HepG2 (cell line): ENCODE results near the gene TATDN2. TPM values are rescaled to one million over a fixed set of nuclear protein-coding genes. Genes with fewer than 3 reads are reported as not detected.

Experiments used
- ATAC-seq: fragments of 200-7000 bp; cut with Tn5 transposase; 3 replicates; pipeline ENCODE4 v1.9.1; 2020; ENCODE audit warnings: mild to moderate bottlenecking, moderate library complexity
- BruUV-seq: library from RNA; stranded (reverse); fragments of 400-500 nt; replicated peaks from 2 replicates; lab custom pipeline; 2021; lab: Mats Ljungman, UMichigan
- CTCF ChIA-PET: fragments of 300-600 bp; formaldehyde crosslinking; extraction: SDS; loops from one replicate; lab custom pipeline; 2021; ENCODE audit warnings: low total read pairs, inconsistent platforms, low intra/inter-chr PET ratio; lab: Yijun Ruan, JAX
- POLR2A ChIA-PET: fragments of 350-600 bp; sonication (Branson Sonifier 250); formaldehyde crosslinking; loops from one replicate; lab custom pipeline; 2020; ENCODE audit warnings: antibody characterized with exemption, inconsistent platforms; lab: Yijun Ruan, JAX
- DNase-seq: peaks from one replicate; pipeline ENCODE4 v3.0.0-alpha.2; 2015; ENCODE audit warnings: low spot score
- FAIRE-seq: peaks from 3 replicates; lab custom pipeline; 2011; peaks lifted over from hg19 to GRCh38; lab: Jason Lieb, UNC
- H2AFZ ChIP-seq: one replicate; pipeline ENCODE4 v1.6.1; 2011; ENCODE audit warnings: low read length, inconsistent platforms
- H3K27ac ChIP-seq: fragments of 300-600 bp; 3 replicates; pipeline ENCODE4 v1.8.0; 2011; ENCODE audit warnings: mixed run types, mild to moderate bottlenecking, mixed read lengths, low read length, inconsistent platforms; ENCODE audit not compliant: insufficient read depth; ENCODE audit errors: extremely low read length
- H3K27me3 ChIP-seq, 2 experiments: fragments of 200-600 bp in 1 of 2; 2 replicates in 1 of 2; 3 replicates in 1 of 2; pipeline versions ENCODE4 v1.6.0 to v1.8.0; 2011; ENCODE audit warnings: low read length in 2 of 2, mild to moderate bottlenecking in 2 of 2, moderate library complexity in 2 of 2, inconsistent platforms in 1 of 2; ENCODE audit not compliant: insufficient read depth in 2 of 2, control insufficient read depth in 1 of 2
- H3K36me3 ChIP-seq, 2 experiments: fragments of 200-600 bp in 1 of 2; replicated peaks in 1 of 2; 2 replicates in 1 of 2; 3 replicates in 1 of 2; pipeline versions ENCODE4 v1.5.1 to v1.8.0; 2011; ENCODE audit warnings: low read length in 2 of 2, inconsistent platforms in 1 of 2; ENCODE audit not compliant: insufficient read depth in 2 of 2, control insufficient read depth in 1 of 2
- H3K4me1 ChIP-seq: 2 replicates; pipeline ENCODE4 v1.5.1; 2012; ENCODE audit warnings: low read length, inconsistent platforms; ENCODE audit not compliant: insufficient read depth
- H3K4me2 ChIP-seq: 2 replicates; pipeline ENCODE4 v1.6.0; 2011; ENCODE audit warnings: low read depth, low read length, inconsistent platforms
- H3K4me3 ChIP-seq, 3 experiments: fragments of 200-600 bp in 1 of 3; sonication (generic), shearing (Covaris generic) in 1 of 3; replicated peaks in 1 of 3; 2 replicates each; pipeline ENCODE4 v1.5.1; 2011 to 2016; ENCODE audit warnings: low read length in 3 of 3, inconsistent platforms in 2 of 3, low read depth in 2 of 3, mild to moderate bottlenecking in 2 of 3, control low read depth in 1 of 3, mixed read lengths in 1 of 3; ENCODE audit not compliant: insufficient read depth in 1 of 3
- H3K79me2 ChIP-seq: one replicate; pipeline ENCODE4 v1.6.1; 2011; ENCODE audit warnings: low read length, inconsistent platforms; ENCODE audit not compliant: insufficient read depth
- H3K9ac ChIP-seq: 2 replicates; pipeline ENCODE4 v1.6.0; 2011; ENCODE audit warnings: mild to moderate bottlenecking, low read depth, low read length, inconsistent platforms; ENCODE audit not compliant: insufficient read depth
- H3K9me3 ChIP-seq: 2 replicates; pipeline ENCODE4 v1.5.1; 2012; ENCODE audit warnings: mild to moderate bottlenecking, low read length
- H4K20me1 ChIP-seq: 2 replicates; pipeline ENCODE4 v1.6.0; 2011; ENCODE audit warnings: inconsistent platforms, mild to moderate bottlenecking, low read length, moderate library complexity; ENCODE audit not compliant: insufficient read depth
- ARID4A ChIP-seq: sonication (generic); formaldehyde crosslinking; IDR thresholded peaks from 2 replicates; pipeline ENCODE4 v1.5.0; 2020; ENCODE audit warnings: mild to moderate bottlenecking, missing genetic modification reagents, borderline replicate concordance
- MZF1 ChIP-seq: sonication (generic); formaldehyde crosslinking; IDR thresholded peaks from 2 replicates; pipeline ENCODE4 v1.8.1; 2023; ENCODE audit warnings: mild to moderate bottlenecking, missing genetic modification reagents, borderline replicate concordance
- POLR2A ChIP-seq, 2 experiments: IDR thresholded peaks; 2 replicates each; pipeline ENCODE4 v1.6.1; 2011; ENCODE audit warnings: low read depth in 2 of 2, low read length in 2 of 2, mild to moderate bottlenecking in 1 of 2, moderate library complexity in 1 of 2; ENCODE audit not compliant: insufficient read depth in 1 of 2
- RBM22 ChIP-seq: fragments of 200-400 bp; formaldehyde crosslinking; optimal IDR thresholded peaks from 2 replicates; pipeline ENCODE3; 2017; ENCODE audit warnings: mild to moderate bottlenecking, low read length, moderate library complexity
- SSRP1 ChIP-seq: IDR thresholded peaks from 2 replicates; pipeline ENCODE4 v1.6.1; 2016; ENCODE audit warnings: control low read depth
- ZBTB7A ChIP-seq: sonication (generic); formaldehyde crosslinking; IDR thresholded peaks from 2 replicates; pipeline ENCODE4 v1.8.0; 2022; ENCODE audit warnings: mild to moderate bottlenecking, missing genetic modification reagents
- ZMYM2 ChIP-seq: sonication (generic); formaldehyde crosslinking; IDR thresholded peaks from 2 replicates; pipeline ENCODE4 v1.8.0; 2022; ENCODE audit warnings: mild to moderate bottlenecking, missing genetic modification reagents
- ZNF557 ChIP-seq: sonication (generic); formaldehyde crosslinking; IDR thresholded peaks from 2 replicates; pipeline ENCODE4 v1.4.0; 2020; ENCODE audit warnings: missing genetic modification reagents
- ZNF574 ChIP-seq: sonication (generic); formaldehyde crosslinking; IDR thresholded peaks from 2 replicates; pipeline ENCODE4 v1.4.0; 2020; ENCODE audit warnings: missing genetic modification reagents
- WGBS: methylation state at CpG from one replicate; pipeline ENCODE4 v1.1.6; 2017; ENCODE audit warnings: low lambda C conversion rate; 5-methylcytosine and 5-hydroxymethylcytosine counted together
- in situ Hi-C: cut with HindIII; loops from 2 replicates; pipeline ENCODE4 v1.10.0; 2017; ENCODE audit warnings: low pct_unique_long_range_greater_than_20kb; ENCODE audit not compliant: extremely low pct_ligation_motif_present
- intact Hi-C: fragments of 100-400 bp; cut with micrococcal nuclease; formaldehyde crosslinking; loops from one replicate; pipeline ENCODE4 v1.10.0; 2022; ENCODE audit not compliant: unreplicated experiment
- polyA plus RNA-seq, 8 experiments: library from polyadenylated mRNA; depleted of rRNA in 3 of 8; stranded (reverse) in 7 of 8; unstranded in 1 of 8; fragments of >200 nt; fragmentation: Illumina TruSeq in 4 of 8; extraction: Trizol in 4 of 8; gene quantifications; 2 replicates each; pipeline versions ENCODE4 v1.2.1 to v1.2.3, GENCODE V29; 2011 to 2016; ENCODE audit warnings: low read depth in 4 of 8, missing spikeins in 1 of 8, mixed read lengths in 1 of 8; ENCODE audit not compliant: insufficient read depth in 1 of 8
- total RNA-seq, 5 experiments: library from RNA; depleted of rRNA; stranded (reverse); fragments of >200 nt; fragmentation: Illumina TruSeq; extraction: Trizol; gene quantifications; 2 replicates each; pipeline ENCODE4 v1.2.3, GENCODE V29; 2016; ENCODE audit warnings: low read depth in 1 of 5

Gene TATDN2
- total and polyA plus RNA-seq, 2 of the 13 experiments (the other 11 are each of a cell fraction or from before 2014, with no cell fraction given): 12.1 to 21.9 TPM

GRCh38 chr3:10315771-10316344 lies 67.6 kb downstream of the TATDN2 start:
- no peaks in the 10 kb centered on the region; a peak in 1 of 5 replicates for H3K27me3 ChIP-seq
- 92% methylated on average over 3 of the region's 4 CpGs for WGBS
- H3K79me2 ChIP-seq: peaks cover 46% of the 10 kb centered on the region
- intact Hi-C loops: no loop called here
- no peak overlapping the region for H3K4me3 ChIP-seq
- no peak overlapping the region for H3K9ac ChIP-seq
- no peak overlapping the region for H2AFZ ChIP-seq
- FAIRE-seq (no peak), ATAC-seq (no peak)
- POLR2A ChIA-PET: interaction anchor here (0.8 to 1.6 kb wide), 3 partner anchors 10 to 23 kb away, joined by 3 to 5 read pairs (median 3); partner anchors contain the start of gene GHRL
- H3K27ac ChIP-seq: peak overlapping the region; percentile 29
- no TSS peak for BruUV-seq
- TF ChIP-seq RBM22 (peak; percentile 64), POLR2A (IDR thresholded peaks at IDR 0.05; ENCODE audit: insufficient read depth in 1 of 2, low read depth in 2 of 2, low read length in 2 of 2) (peak; percentile 23 to 41; a peak in 3 of 4 replicates), ZBTB7A (0 out of 2 replicates have a peak, but pooled peaks have one; percentile 29), MZF1 (CRISPR knock-in tag) (no peak)
- TF ChIP-seq, all 625 proteins: peak for 3
- in situ Hi-C loops: no loop called here
- DNase-seq: no peak
- Histone ChIP-seq H4K20me1 (peaks cover 24% of the 10 kb centered on the region), H3K36me3 (peaks cover 33 to 73% of the 10 kb centered on the region in 2 experiments), H3K4me2 (no peak overlapping the region), H3K9me3 (no peaks in the 10 kb centered on the region), H3K4me1 (peaks cover 67% of the 10 kb centered on the region)
- CTCF ChIA-PET: no interaction called here

- POLR2A ChIA-PET: interaction anchor here (1.6 kb wide), 2 partner anchors 12 to 21 kb away, joined by 3 to 5 read pairs; no protein-coding TSS in a partner anchor
- in situ Hi-C loops: no loop called here
- FAIRE-seq (peak; percentile 92), DNase-seq (peak; percentile 90), ATAC-seq (peak; percentile 74)
- H3K4me3 ChIP-seq: peak overlapping the region; percentile 7 to 75 (median 34); a peak in 2 of 6 replicates
- BruUV-seq: no TSS peak
- H2AFZ ChIP-seq: no peak overlapping the region
- peaks cover 47% of the 10 kb centered on the region for H3K79me2 ChIP-seq
- peak overlapping the region; percentile 76 for H3K9ac ChIP-seq
- H3K4me1 ChIP-seq: peaks cover 79% of the 10 kb centered on the region
- intact Hi-C loops: no loop called here
- H3K27me3 ChIP-seq: no peaks in the 10 kb centered on the region; a peak in 1 of 5 replicates
- H3K36me3 ChIP-seq: peaks cover 25 to 57% of the 10 kb centered on the region in 2 experiments
- H3K27ac ChIP-seq: peak overlapping the region; percentile 69
- H4K20me1 ChIP-seq: peaks cover 20% of the 10 kb centered on the region
- WGBS: 24% methylated on average over 4 of the region's 4 CpGs
- H3K4me2 ChIP-seq: peak overlapping the region; percentile 95
- CTCF ChIA-PET: no interaction called here
- no peaks in the 10 kb centered on the region for H3K9me3 ChIP-seq
- peak; percentile 95 for TF ChIP-seq ZMYM2 (CRISPR knock-in tag)
- peak; percentile 73 for TF ChIP-seq ZNF574
- TF ChIP-seq ARID4A: peak; percentile 58; the same call in 1 of the 2 replicates
- peak; percentile 23; the same call in 1 of the 2 replicates for TF ChIP-seq ZNF557 (CRISPR knock-in tag)
- TF ChIP-seq SSRP1 (CRISPR knock-in tag): 0 out of 2 replicates have a peak, but pooled peaks have one; percentile 51
Observed at GRCh38 chr3:10317311-10317960, 69.2 kb downstream of the TATDN2 start.
